GM12873 (cell line): ENCODE results near the gene SLC18A2.

Experiments used
- CTCF ChIP-seq: IDR thresholded peaks from 2 replicates; pipeline ENCODE4 v1.5.1; 2012; ENCODE audit warnings: low read depth, mild to moderate bottlenecking, moderate library complexity, low read length, control low read depth; ENCODE audit not compliant: insufficient read depth; ENCODE audit errors: missing control alignments

The SLC18A2 gene

GRCh38 chr10:117277675-117278074, 36.8 kb downstream of the SLC18A2 start:
- TF ChIP-seq CTCF, result no peak

GRCh38 chr10:117284716-117285494, 44.0 kb downstream of the SLC18A2 start:
- TF ChIP-seq CTCF, result no peak

- TF ChIP-seq CTCF, result no peak
Measured at GRCh38 chr10:117294039-117294645, 53.2 kb downstream of the SLC18A2 start.

- TF ChIP-seq CTCF, result no peak
Measured at GRCh38 chr10:117294735-117295134, 53.8 kb downstream of the SLC18A2 start.

GRCh38 chr10:117298219-117298618, 57.3 kb downstream of the SLC18A2 start:
- no peak for TF ChIP-seq CTCF

GRCh38 chr10:117299435-117299834, 58.5 kb downstream of the SLC18A2 start:
- TF ChIP-seq CTCF, result no peak

GRCh38 chr10:117300671-117301070, 59.8 kb downstream of the SLC18A2 start:
- TF ChIP-seq CTCF, result no peak
